HCT116 (cell line): ENCODE results near the gene DOC2A. TPM values are rescaled to one million over a fixed set of nuclear protein-coding genes. Genes with fewer than 3 reads are reported as not detected.

Experiments used
- ATAC-seq: fragments of 200-7000 bp; cut with Tn5 transposase; 2 replicates; pipeline ENCODE4 v1.9.1; 2020; ENCODE audit warnings: mild to moderate bottlenecking, moderate library complexity
- BruUV-seq: library from RNA; stranded (reverse); fragments of 400-500 nt; replicated peaks from 2 replicates; lab custom pipeline; 2021; lab: Mats Ljungman, UMichigan
- CTCF ChIA-PET: fragments of 300-600 bp; sonication (Branson Sonifier 250); formaldehyde crosslinking; loops from one replicate; lab custom pipeline; 2021; ENCODE audit warnings: antibody characterized with exemption; lab: Charles Lee
- POLR2A ChIA-PET: fragments of 300-600, 350-600 bp; sonication (Branson Sonifier 250); formaldehyde crosslinking; loops from one replicate; lab custom pipeline; 2021; ENCODE audit warnings: antibody characterized with exemption; lab: Charles Lee
- RAD21 ChIA-PET, 2 experiments: fragments of 300-600 bp; sonication (Branson Sonifier 250); formaldehyde crosslinking; loops; one replicate each; lab custom pipeline; 2023; ENCODE audit warnings: low total read pairs in 2 of 2; ENCODE audit not compliant: uncharacterized antibody in 2 of 2, unreplicated experiment in 2 of 2, low non-redundant PET in 1 of 2; lab: Charles Lee
- DNase-seq: peaks from one replicate; pipeline ENCODE4 v3.0.0-alpha.2; 2010; ENCODE audit warnings: low read depth, low spot score
- H2AFZ ChIP-seq: fragments of 200-600 bp; shearing (Covaris generic), sonication (generic); 2 replicates; pipeline ENCODE4 v1.6.1; 2017; ENCODE audit warnings: low read depth, mixed run types, mixed read lengths, antibody characterized with exemption, low read length; ENCODE audit not compliant: poor library complexity, severe bottlenecking
- H3K27ac ChIP-seq: 2 replicates; pipeline ENCODE4 v1.5.1; 2012; ENCODE audit warnings: low read depth, low read length
- H3K27me3 ChIP-seq: fragments of 200-600 bp; sonication (generic); 2 replicates; pipeline ENCODE4 v1.6.1; 2016; ENCODE audit warnings: mixed run types, low read length, mixed read lengths; ENCODE audit not compliant: insufficient read depth
- H3K36me3 ChIP-seq, 2 experiments: fragments of 200-500 bp in 1 of 2; fragments of 200-600 bp in 1 of 2; sonication (Bioruptor generic) in 1 of 2; sonication (generic) in 1 of 2; 2 replicates each; pipeline versions ENCODE4 v1.5.1 to v1.6.1; 2014 to 2016; ENCODE audit warnings: low read length in 2 of 2, inconsistent platforms in 1 of 2, mixed read lengths in 1 of 2, mixed run types in 1 of 2; ENCODE audit not compliant: insufficient read depth in 2 of 2, control insufficient read depth in 1 of 2
- H3K4me1 ChIP-seq, 2 experiments: fragments of 200-600 bp in 1 of 2; sonication (generic) in 1 of 2; 2 replicates each; pipeline versions ENCODE4 v1.5.1 to v1.6.1; 2012 to 2017; ENCODE audit warnings: low read length in 2 of 2, inconsistent platforms in 1 of 2, mild to moderate bottlenecking in 1 of 2, mixed read lengths in 1 of 2, mixed run types in 1 of 2, moderate library complexity in 1 of 2; ENCODE audit not compliant: insufficient read depth in 2 of 2, control insufficient read depth in 1 of 2
- H3K4me2 ChIP-seq: fragments of 200-600 bp; sonication (generic); 2 replicates; pipeline ENCODE4 v1.6.1; 2017; ENCODE audit warnings: mixed run types, low read length, mixed read lengths
- H3K4me3 ChIP-seq, 2 experiments: fragments of 200-600 bp in 1 of 2; sonication (generic) in 1 of 2; replicated peaks in 1 of 2; 2 replicates each; pipeline ENCODE4 v1.5.1; 2011 to 2016; ENCODE audit warnings: low read length in 2 of 2, control low read depth in 1 of 2, low read depth in 1 of 2, mild to moderate bottlenecking in 1 of 2, mixed read lengths in 1 of 2, mixed run types in 1 of 2
- H3K79me2 ChIP-seq: fragments of 200-600 bp; sonication (generic); 2 replicates; pipeline ENCODE4 v1.6.1; 2017; ENCODE audit warnings: mild to moderate bottlenecking, mixed run types, low read length, moderate library complexity, mixed read lengths; ENCODE audit not compliant: insufficient read depth
- H3K9ac ChIP-seq: fragments of 200-600 bp; sonication (generic); 2 replicates; pipeline ENCODE4 v1.6.1; 2016; ENCODE audit warnings: low read length, mixed read lengths
- H3K9me2 ChIP-seq: fragments of 200-600 bp; sonication (generic), shearing (Covaris generic); 2 replicates; pipeline ENCODE4 v1.6.1; 2017; ENCODE audit warnings: mixed run types, mild to moderate bottlenecking, moderate library complexity; ENCODE audit not compliant: insufficient read depth
- H3K9me3 ChIP-seq, 2 experiments: fragments of 200-500 bp in 1 of 2; fragments of 200-600 bp in 1 of 2; sonication (Bioruptor generic) in 1 of 2; sonication (generic) in 1 of 2; 2 replicates each; pipeline ENCODE4 v1.6.1; 2014 to 2017; ENCODE audit warnings: low read length in 2 of 2, mixed read lengths in 2 of 2, inconsistent platforms in 1 of 2, low read depth in 1 of 2, mild to moderate bottlenecking in 1 of 2, mixed run types in 1 of 2, moderate library complexity in 1 of 2; ENCODE audit not compliant: control insufficient read depth in 1 of 2, insufficient read depth in 1 of 2
- H4K20me1 ChIP-seq: fragments of 200-600 bp; sonication (generic), shearing (Covaris generic); 2 replicates; pipeline ENCODE4 v1.6.1; 2017; ENCODE audit warnings: mixed run types, mild to moderate bottlenecking, moderate library complexity; ENCODE audit not compliant: insufficient read depth
- CEBPB ChIP-seq: IDR thresholded peaks from 2 replicates; pipeline ENCODE4 v1.6.1; 2012; ENCODE audit warnings: low read depth
- EGR1 ChIP-seq: IDR thresholded peaks from 2 replicates; pipeline ENCODE4 v1.6.1; 2012; ENCODE audit warnings: low read depth
- EZH2phosphoT487 ChIP-seq: fragments of 200-600 bp; IDR thresholded peaks from 2 replicates; pipeline ENCODE4 v1.6.1; 2018; ENCODE audit warnings: antibody characterized with exemption, borderline replicate concordance
- MAX ChIP-seq: IDR thresholded peaks from 2 replicates; pipeline ENCODE4 v1.6.1; 2012
- POLR2AphosphoS5 ChIP-seq: IDR thresholded peaks from 2 replicates; pipeline ENCODE4 v1.6.1; 2011; ENCODE audit warnings: mild to moderate bottlenecking, low read depth, low read length, moderate library complexity
- REST ChIP-seq: IDR thresholded peaks from 2 replicates; pipeline ENCODE4 v1.6.1; 2012; ENCODE audit warnings: low read depth
- TCF7L2 ChIP-seq: IDR thresholded peaks from 2 replicates; pipeline ENCODE4 v1.7.0; 2011; ENCODE audit warnings: borderline replicate concordance, inconsistent platforms; ENCODE audit not compliant: insufficient read depth, insufficient read length; ENCODE audit errors: extremely low read depth
- ZNF274 ChIP-seq: fragments of 200-500 bp; sonication (Bioruptor generic); IDR thresholded peaks from 2 replicates; pipeline ENCODE4 v1.6.1; 2014; ENCODE audit warnings: mild to moderate bottlenecking, low read depth, low read length, inconsistent platforms
- intact Hi-C: fragments of 100-400 bp; cut with micrococcal nuclease; formaldehyde crosslinking; loops from 2 replicates; pipeline ENCODE4 v1.10.0; 2022
- total RNA-seq: library from RNA; stranded (reverse); gene quantifications from one replicate; pipeline ENCODE4 v1.2.1, GENCODE V29; 2021; ENCODE audit not compliant: unreplicated experiment

DOC2A gene
- total RNA-seq, 1 experiment from 2014 or later: 17.3 TPM

GRCh38 chr16:30007378-30007895 is 3.4 kb downstream of the DOC2A start:
- H3K4me1 ChIP-seq: no peaks in the 10 kb centered on the region
- H3K9me3 ChIP-seq: no peaks in the 10 kb centered on the region
- CTCF ChIA-PET: no interaction called here
- TF ChIP-seq MAX: no peak
- no peak for TF ChIP-seq ZNF274
- no peak for TF ChIP-seq EGR1
- no peak for TF ChIP-seq TCF7L2
- no peak for TF ChIP-seq POLR2AphosphoS5
- no peak for TF ChIP-seq EZH2phosphoT487
- no peak for TF ChIP-seq REST
- TF ChIP-seq CEBPB: no peak
- H3K27ac ChIP-seq: no peak overlapping the region
- no TSS peak for BruUV-seq
- ATAC-seq (no peak), DNase-seq (no peak)
- no peaks in the 10 kb centered on the region for H3K79me2 ChIP-seq
- no peaks in the 10 kb centered on the region for H3K9me2 ChIP-seq
- intact Hi-C loops: no loop called here
- no peak overlapping the region for H3K4me2 ChIP-seq
- no peak overlapping the region for H3K9ac ChIP-seq
- H3K4me3 ChIP-seq: no peak overlapping the region
- H3K36me3 ChIP-seq: peaks cover 0 to 4% of the 10 kb centered on the region in 2 experiments; a peak in 2 of 4 replicates
- POLR2A ChIA-PET: no interaction called here
- no peaks in the 10 kb centered on the region for H3K27me3 ChIP-seq
- RAD21 ChIA-PET: no interaction called here
- no peak overlapping the region for H2AFZ ChIP-seq
- no peaks in the 10 kb centered on the region for H4K20me1 ChIP-seq
